HCT116 (cell line): ENCODE results near the gene HTR5A. TPM values are rescaled to one million over a fixed set of nuclear protein-coding genes. Genes with fewer than 3 reads are reported as not detected.

Source experiments
- ATAC-seq: fragments of 200-7000 bp; cut with Tn5 transposase; 2 replicates; pipeline ENCODE4 v1.9.1; 2020; ENCODE audit warnings: mild to moderate bottlenecking, moderate library complexity
- BruUV-seq: library from RNA; stranded (reverse); fragments of 400-500 nt; replicated peaks from 2 replicates; lab custom pipeline; 2021; lab: Mats Ljungman, UMichigan
- CTCF ChIA-PET: fragments of 300-600 bp; sonication (Branson Sonifier 250); formaldehyde crosslinking; loops from one replicate; lab custom pipeline; 2021; ENCODE audit warnings: antibody characterized with exemption; lab: Charles Lee
- POLR2A ChIA-PET: fragments of 300-600, 350-600 bp; sonication (Branson Sonifier 250); formaldehyde crosslinking; loops from one replicate; lab custom pipeline; 2021; ENCODE audit warnings: antibody characterized with exemption; lab: Charles Lee
- RAD21 ChIA-PET, 2 experiments: fragments of 300-600 bp; sonication (Branson Sonifier 250); formaldehyde crosslinking; loops; one replicate each; lab custom pipeline; 2023; ENCODE audit warnings: low total read pairs in 2 of 2; ENCODE audit not compliant: uncharacterized antibody in 2 of 2, unreplicated experiment in 2 of 2, low non-redundant PET in 1 of 2; lab: Charles Lee
- DNase-seq: peaks from one replicate; pipeline ENCODE4 v3.0.0-alpha.2; 2010; ENCODE audit warnings: low read depth, low spot score
- H2AFZ ChIP-seq: fragments of 200-600 bp; shearing (Covaris generic), sonication (generic); 2 replicates; pipeline ENCODE4 v1.6.1; 2017; ENCODE audit warnings: low read depth, mixed run types, mixed read lengths, antibody characterized with exemption, low read length; ENCODE audit not compliant: poor library complexity, severe bottlenecking
- H3K27ac ChIP-seq: 2 replicates; pipeline ENCODE4 v1.5.1; 2012; ENCODE audit warnings: low read depth, low read length
- H3K27me3 ChIP-seq: fragments of 200-600 bp; sonication (generic); 2 replicates; pipeline ENCODE4 v1.6.1; 2016; ENCODE audit warnings: mixed run types, low read length, mixed read lengths; ENCODE audit not compliant: insufficient read depth
- H3K36me3 ChIP-seq, 2 experiments: fragments of 200-500 bp in 1 of 2; fragments of 200-600 bp in 1 of 2; sonication (Bioruptor generic) in 1 of 2; sonication (generic) in 1 of 2; 2 replicates each; pipeline versions ENCODE4 v1.5.1 to v1.6.1; 2014 to 2016; ENCODE audit warnings: low read length in 2 of 2, inconsistent platforms in 1 of 2, mixed read lengths in 1 of 2, mixed run types in 1 of 2; ENCODE audit not compliant: insufficient read depth in 2 of 2, control insufficient read depth in 1 of 2
- H3K4me1 ChIP-seq, 2 experiments: fragments of 200-600 bp in 1 of 2; sonication (generic) in 1 of 2; 2 replicates each; pipeline versions ENCODE4 v1.5.1 to v1.6.1; 2012 to 2017; ENCODE audit warnings: low read length in 2 of 2, inconsistent platforms in 1 of 2, mild to moderate bottlenecking in 1 of 2, mixed read lengths in 1 of 2, mixed run types in 1 of 2, moderate library complexity in 1 of 2; ENCODE audit not compliant: insufficient read depth in 2 of 2, control insufficient read depth in 1 of 2
- H3K4me2 ChIP-seq: fragments of 200-600 bp; sonication (generic); 2 replicates; pipeline ENCODE4 v1.6.1; 2017; ENCODE audit warnings: mixed run types, low read length, mixed read lengths
- H3K4me3 ChIP-seq, 2 experiments: fragments of 200-600 bp in 1 of 2; sonication (generic) in 1 of 2; replicated peaks in 1 of 2; 2 replicates each; pipeline ENCODE4 v1.5.1; 2011 to 2016; ENCODE audit warnings: low read length in 2 of 2, control low read depth in 1 of 2, low read depth in 1 of 2, mild to moderate bottlenecking in 1 of 2, mixed read lengths in 1 of 2, mixed run types in 1 of 2
- H3K79me2 ChIP-seq: fragments of 200-600 bp; sonication (generic); 2 replicates; pipeline ENCODE4 v1.6.1; 2017; ENCODE audit warnings: mild to moderate bottlenecking, mixed run types, low read length, moderate library complexity, mixed read lengths; ENCODE audit not compliant: insufficient read depth
- H3K9ac ChIP-seq: fragments of 200-600 bp; sonication (generic); 2 replicates; pipeline ENCODE4 v1.6.1; 2016; ENCODE audit warnings: low read length, mixed read lengths
- H3K9me2 ChIP-seq: fragments of 200-600 bp; sonication (generic), shearing (Covaris generic); 2 replicates; pipeline ENCODE4 v1.6.1; 2017; ENCODE audit warnings: mixed run types, mild to moderate bottlenecking, moderate library complexity; ENCODE audit not compliant: insufficient read depth
- H3K9me3 ChIP-seq, 2 experiments: fragments of 200-500 bp in 1 of 2; fragments of 200-600 bp in 1 of 2; sonication (Bioruptor generic) in 1 of 2; sonication (generic) in 1 of 2; 2 replicates each; pipeline ENCODE4 v1.6.1; 2014 to 2017; ENCODE audit warnings: low read length in 2 of 2, mixed read lengths in 2 of 2, inconsistent platforms in 1 of 2, low read depth in 1 of 2, mild to moderate bottlenecking in 1 of 2, mixed run types in 1 of 2, moderate library complexity in 1 of 2; ENCODE audit not compliant: control insufficient read depth in 1 of 2, insufficient read depth in 1 of 2
- H4K20me1 ChIP-seq: fragments of 200-600 bp; sonication (generic), shearing (Covaris generic); 2 replicates; pipeline ENCODE4 v1.6.1; 2017; ENCODE audit warnings: mixed run types, mild to moderate bottlenecking, moderate library complexity; ENCODE audit not compliant: insufficient read depth
- CBX3 ChIP-seq: IDR thresholded peaks from 2 replicates; pipeline ENCODE4 v1.6.1; 2012; ENCODE audit warnings: low read depth
- SP1 ChIP-seq: IDR thresholded peaks from 2 replicates; pipeline ENCODE4 v1.6.1; 2012; ENCODE audit warnings: low read depth
- YY1 ChIP-seq: IDR thresholded peaks from 2 replicates; pipeline ENCODE4 v1.6.1; 2011; ENCODE audit warnings: low read length, low read depth, moderate library complexity, mild to moderate bottlenecking; ENCODE audit not compliant: insufficient replicate concordance; ENCODE audit errors: extremely low read depth
- ZNF274 ChIP-seq: fragments of 200-500 bp; sonication (Bioruptor generic); IDR thresholded peaks from 2 replicates; pipeline ENCODE4 v1.6.1; 2014; ENCODE audit warnings: mild to moderate bottlenecking, low read depth, low read length, inconsistent platforms
- intact Hi-C: fragments of 100-400 bp; cut with micrococcal nuclease; formaldehyde crosslinking; loops from 2 replicates; pipeline ENCODE4 v1.10.0; 2022
- total RNA-seq: library from RNA; stranded (reverse); gene quantifications from one replicate; pipeline ENCODE4 v1.2.1, GENCODE V29; 2021; ENCODE audit not compliant: unreplicated experiment
- TF ChIP-seq, protein P1 (sequence below): IDR thresholded peaks from 2 replicates; pipeline ENCODE4 v1.6.1; 2012

HTR5A gene
- total RNA-seq, 1 experiment from 2014 or later = not detected

DNA sequence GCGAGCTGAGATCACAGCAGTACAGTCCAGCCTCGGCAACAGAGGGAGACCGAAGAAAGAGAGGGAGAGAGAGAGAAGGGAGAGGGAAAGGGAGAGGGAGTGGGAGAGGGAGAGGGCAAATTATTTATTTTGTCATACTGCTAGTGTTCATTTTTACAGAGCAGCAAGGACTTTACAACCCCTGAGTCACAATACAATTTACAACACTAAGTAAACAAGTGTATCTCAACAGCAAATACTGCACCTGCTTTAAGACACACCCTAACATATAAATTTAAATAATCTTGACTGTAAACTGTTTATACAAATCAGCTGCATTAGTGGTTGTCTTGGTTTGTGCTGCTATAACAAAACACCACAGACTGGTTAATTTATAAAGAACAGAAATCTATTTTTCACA, 27.2 kb downstream of the HTR5A start:
- Histone ChIP-seq H4K20me1 (no peaks in the 10 kb centered on the region), H3K36me3 (no peaks in the 10 kb centered on the region), H3K9me3 (no peaks in the 10 kb centered on the region), H3K9ac (no peak overlapping the region), H2AFZ (no peak overlapping the region), H3K4me3 (no peak overlapping the region), H3K27ac (no peak overlapping the region), H3K9me2 (no peaks in the 10 kb centered on the region), H3K79me2 (no peaks in the 10 kb centered on the region), H3K4me2 (no peak overlapping the region), H3K27me3 (peaks cover 35% of the 10 kb centered on the region), H3K4me1 (no peaks in the 10 kb centered on the region)
- intact Hi-C loops = no loop called here
- POLR2A ChIA-PET = no interaction called here
- CTCF ChIA-PET = no interaction called here
- no TSS peak for BruUV-seq
- no peak for ATAC-seq
- RAD21 ChIA-PET = no interaction called here
- TF ChIP-seq ZNF274 (no peak), YY1 (no peak)
- no peak for DNase-seq

DNA sequence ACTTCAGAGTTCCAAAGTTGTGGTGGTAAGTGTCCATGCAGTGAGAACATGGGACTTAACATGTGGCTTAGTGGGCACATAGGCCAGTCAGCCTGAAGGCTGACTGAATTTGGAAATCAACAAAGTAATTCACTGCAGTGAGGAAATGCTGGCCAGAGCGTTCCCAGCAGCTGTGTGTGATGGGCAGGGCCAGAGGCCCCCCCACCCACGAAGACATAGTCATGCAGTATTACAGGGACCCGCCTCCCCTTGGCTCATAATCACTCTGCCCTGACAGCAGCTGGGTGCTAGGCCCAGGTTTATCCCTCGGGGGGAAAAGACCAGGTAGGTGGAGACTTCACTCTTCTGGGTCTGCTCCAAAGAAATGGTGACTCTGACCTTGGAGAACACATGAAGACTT, 33.7 kb downstream of the HTR5A start:
- H4K20me1 ChIP-seq = no peaks in the 10 kb centered on the region
- no peaks in the 10 kb centered on the region for H3K4me1 ChIP-seq
- no peak for ATAC-seq
- peaks cover 28% of the 10 kb centered on the region for H3K27me3 ChIP-seq
- intact Hi-C loops = no loop called here
- no peak overlapping the region for H3K4me3 ChIP-seq
- no peak overlapping the region for H3K9ac ChIP-seq
- H3K9me3 ChIP-seq = no peaks in the 10 kb centered on the region
- TF ChIP-seq, protein P1, sequence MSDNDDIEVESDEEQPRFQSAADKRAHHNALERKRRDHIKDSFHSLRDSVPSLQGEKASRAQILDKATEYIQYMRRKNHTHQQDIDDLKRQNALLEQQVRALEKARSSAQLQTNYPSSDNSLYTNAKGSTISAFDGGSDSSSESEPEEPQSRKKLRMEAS = no peak
- no peak for TF ChIP-seq YY1
- TF ChIP-seq SP1 = no peak
- TF ChIP-seq CBX3 = no peak
- TF ChIP-seq, all 23 proteins: peak for 0
- no peak overlapping the region for H2AFZ ChIP-seq
- BruUV-seq = no TSS peak
- H3K27ac ChIP-seq = no peak overlapping the region
- ChIA-PET RAD21 (no interaction called here), CTCF (no interaction called here), POLR2A (no interaction called here)
- H3K4me2 ChIP-seq = no peak overlapping the region
- no peak for DNase-seq
- no peaks in the 10 kb centered on the region for H3K9me2 ChIP-seq
- H3K36me3 ChIP-seq = no peaks in the 10 kb centered on the region
- no peaks in the 10 kb centered on the region for H3K79me2 ChIP-seq
